ENCODE measurements around the gene INHA. TPM values are rescaled to one million over a fixed set of nuclear protein-coding genes. Genes with fewer than 3 reads are reported as not detected.

Gene INHA, protein sequence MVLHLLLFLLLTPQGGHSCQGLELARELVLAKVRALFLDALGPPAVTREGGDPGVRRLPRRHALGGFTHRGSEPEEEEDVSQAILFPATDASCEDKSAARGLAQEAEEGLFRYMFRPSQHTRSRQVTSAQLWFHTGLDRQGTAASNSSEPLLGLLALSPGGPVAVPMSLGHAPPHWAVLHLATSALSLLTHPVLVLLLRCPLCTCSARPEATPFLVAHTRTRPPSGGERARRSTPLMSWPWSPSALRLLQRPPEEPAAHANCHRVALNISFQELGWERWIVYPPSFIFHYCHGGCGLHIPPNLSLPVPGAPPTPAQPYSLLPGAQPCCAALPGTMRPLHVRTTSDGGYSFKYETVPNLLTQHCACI
- 0.41 TPM for total RNA-seq

DNA sequence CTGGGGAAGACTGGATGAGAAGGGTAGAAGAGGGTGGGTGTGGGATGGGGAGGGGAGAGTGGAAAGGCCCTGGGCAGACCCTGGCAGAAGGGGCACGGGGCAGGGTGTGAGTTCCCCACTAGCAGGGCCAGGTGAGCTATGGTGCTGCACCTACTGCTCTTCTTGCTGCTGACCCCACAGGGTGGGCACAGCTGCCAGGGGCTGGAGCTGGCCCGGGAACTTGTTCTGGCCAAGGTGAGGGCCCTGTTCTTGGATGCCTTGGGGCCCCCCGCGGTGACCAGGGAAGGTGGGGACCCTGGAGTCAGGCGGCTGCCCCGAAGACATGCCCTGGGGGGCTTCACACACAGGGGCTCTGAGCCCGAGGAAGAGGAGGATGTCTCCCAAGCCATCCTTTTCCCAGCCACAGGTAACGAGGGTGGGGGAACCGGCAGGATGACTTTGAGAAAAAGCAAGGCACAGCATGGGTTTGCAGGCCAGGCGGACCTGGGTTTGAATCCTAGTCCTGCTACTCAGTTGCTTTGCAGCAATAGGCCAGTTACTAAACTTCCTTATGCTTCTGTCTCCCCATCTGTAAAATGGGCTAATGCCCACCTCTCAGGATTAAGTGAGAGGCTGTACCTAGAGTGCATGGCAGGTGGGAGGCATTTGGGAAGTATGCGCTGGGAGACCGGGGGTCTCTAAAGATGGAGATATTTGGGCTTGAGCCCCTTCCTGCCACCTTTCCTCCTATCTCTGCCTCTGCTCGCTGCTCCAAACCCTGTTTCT, at the start of gene INHA:
Gene INHA (plus strand): TSS at position 74 of the 765 bp plus-strand sequence. CDS start 65 bp downstream, at position 139.
- no peak for DNase-seq (ENCODE audit: low spot score in 2 of 2)
- FAIRE-seq, result no peak

DNA sequence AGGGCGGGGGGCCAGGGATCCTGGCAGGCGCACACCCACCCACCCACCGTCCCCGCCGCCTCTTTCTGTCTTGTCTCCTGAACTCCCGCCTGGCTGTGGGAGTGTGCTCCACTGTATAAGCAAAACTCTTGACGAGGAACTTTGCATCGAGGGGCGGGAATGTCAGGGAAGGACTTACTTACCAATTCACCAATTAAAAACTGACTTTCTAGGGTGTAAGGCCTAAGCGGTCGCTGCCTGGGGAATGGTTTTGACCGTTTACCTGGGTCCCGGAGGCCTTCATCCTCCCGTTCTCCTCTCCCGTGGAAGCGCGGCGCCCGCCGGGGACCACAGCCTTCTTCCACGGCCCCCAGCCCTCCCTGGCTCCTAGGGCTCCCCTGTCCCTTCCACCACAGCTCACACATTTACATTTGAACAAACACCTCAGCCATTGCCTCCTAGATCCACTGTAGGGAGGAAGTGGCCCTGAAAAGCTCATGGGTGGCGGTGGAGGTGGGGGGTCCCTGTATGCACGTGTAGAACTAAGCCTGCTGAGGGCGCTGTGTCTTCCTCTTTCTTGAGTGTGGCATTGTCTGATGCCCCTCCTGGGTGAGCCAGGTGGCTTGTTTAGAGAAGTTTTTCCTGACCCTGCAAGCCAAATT, 49.0 kb upstream of the INHA start:
- DNase-seq (ENCODE audit: low spot score in 2 of 2), result no peak
- no peak for FAIRE-seq

DNA sequence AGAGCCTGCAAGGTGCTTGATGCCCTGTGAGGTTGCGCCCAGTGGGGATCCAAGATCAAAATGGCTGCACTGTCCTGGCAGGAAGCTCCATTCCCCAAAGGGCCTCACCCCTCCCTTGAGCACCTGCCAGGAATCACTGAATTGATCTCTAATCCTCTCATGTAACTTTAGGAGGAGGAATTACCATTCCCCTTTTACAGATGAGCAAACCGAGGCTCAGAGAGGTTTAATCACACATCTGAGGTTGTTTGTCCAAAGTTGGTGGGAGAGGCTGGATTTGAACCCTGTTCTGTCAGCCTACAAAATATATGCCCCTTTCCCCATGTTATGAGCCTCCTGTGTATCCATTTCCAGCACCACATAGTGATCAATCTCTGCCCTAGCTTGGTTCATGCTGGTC, 47.3 kb upstream of the INHA start:
- no peak for DNase-seq (ENCODE audit: low spot score in 2 of 2)
- no peak for FAIRE-seq

- DNase-seq (ENCODE audit: low spot score in 2 of 2), result no peak
- FAIRE-seq, result no peak
Observed at GRCh38 chr2:219525533-219526232, 46.4 kb upstream of the INHA start.

GRCh38 chr2:219526320-219527075, 45.6 kb upstream of the INHA start:
- FAIRE-seq (no peak), DNase-seq (ENCODE audit: low spot score in 2 of 2) (no peak)

GRCh38 chr2:219527076-219527394, 45.1 kb upstream of the INHA start:
- DNase-seq (ENCODE audit: low spot score in 2 of 2), result no peak
- FAIRE-seq, result no peak

GRCh38 chr2:219527472-219527871, 44.6 kb upstream of the INHA start:
- FAIRE-seq, result no peak
- DNase-seq (ENCODE audit: low spot score in 2 of 2), result no peak

GRCh38 chr2:219530048-219530963, 41.8 kb upstream of the INHA start:
- DNase-seq (ENCODE audit: low spot score in 2 of 2), result peak; percentile 85 to 93
- FAIRE-seq, result no peak

DNA sequence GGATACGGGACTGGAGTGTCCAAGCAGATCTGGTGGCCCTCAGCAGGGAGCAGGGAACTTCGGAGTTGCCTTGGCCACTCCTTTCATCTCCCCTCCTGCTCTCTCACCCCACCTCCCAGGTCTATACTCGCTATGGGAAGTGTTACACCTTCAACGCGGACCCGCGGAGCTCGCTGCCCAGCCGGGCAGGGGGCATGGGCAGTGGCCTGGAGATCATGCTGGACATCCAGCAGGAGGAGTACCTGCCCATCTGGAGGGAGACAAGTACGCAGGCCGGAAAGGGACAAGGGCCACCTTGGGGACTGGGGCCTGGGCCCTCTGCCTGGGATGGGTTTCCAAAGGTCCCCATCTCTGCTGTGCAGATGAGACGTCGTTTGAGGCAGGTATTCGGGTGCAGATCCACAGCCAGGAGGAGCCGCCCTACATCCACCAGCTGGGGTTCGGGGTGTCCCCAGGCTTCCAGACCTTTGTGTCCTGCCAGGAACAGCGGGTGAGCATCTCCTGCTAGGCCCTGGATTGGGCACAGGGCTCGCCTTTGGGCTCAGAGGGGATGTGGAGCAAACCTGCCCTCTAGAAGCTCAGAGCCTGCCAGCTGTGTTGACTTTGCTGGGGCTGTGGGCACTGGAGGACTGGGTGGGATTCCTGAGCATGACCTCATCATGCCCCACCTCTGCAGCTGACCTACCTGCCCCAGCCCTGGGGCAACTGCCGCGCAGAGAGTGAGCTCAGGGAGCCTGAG, 40.3 kb upstream of the INHA start:
- FAIRE-seq (no peak), DNase-seq (ENCODE audit: low spot score in 2 of 2) (no peak)

DNA sequence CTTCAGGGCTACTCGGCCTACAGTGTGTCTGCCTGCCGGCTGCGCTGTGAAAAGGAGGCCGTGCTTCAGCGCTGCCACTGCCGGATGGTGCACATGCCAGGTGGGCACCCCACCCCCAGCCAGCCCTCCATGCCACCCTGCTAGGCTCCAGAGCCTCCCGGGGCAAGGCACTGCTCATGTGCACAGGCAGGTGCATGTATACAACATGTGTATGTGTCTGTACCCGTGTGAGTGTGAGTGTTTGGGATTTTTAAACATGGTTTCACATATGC, 39.8 kb upstream of the INHA start:
- FAIRE-seq (no peak), DNase-seq (ENCODE audit: low spot score in 2 of 2) (no peak)

- no peak for FAIRE-seq
- no peak for DNase-seq (ENCODE audit: low spot score in 2 of 2)
Observed at GRCh38 chr2:219533930-219534661, 38.0 kb upstream of the INHA start.

DNA sequence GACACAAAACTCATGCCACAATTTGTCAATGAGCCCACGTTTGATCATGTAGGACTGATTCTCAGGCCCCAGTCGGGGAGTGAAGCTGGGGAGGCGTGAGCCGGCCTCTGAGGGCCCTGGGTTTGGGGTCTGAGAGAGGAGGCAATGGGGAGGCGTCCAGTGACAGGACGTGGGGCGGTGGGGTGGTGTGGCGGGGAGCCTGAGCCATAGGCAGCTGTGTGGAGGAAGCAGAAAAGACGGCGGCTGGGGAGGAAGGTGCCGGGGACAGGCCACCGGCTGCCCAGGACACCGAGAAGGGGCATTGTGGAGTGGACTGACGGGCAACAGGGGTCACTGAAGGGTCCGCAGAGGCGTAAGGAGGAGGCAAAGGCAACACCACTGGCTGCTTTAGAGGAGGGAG, 35.7 kb upstream of the INHA start:
- DNase-seq (ENCODE audit: low spot score in 2 of 2) (no peak), FAIRE-seq (no peak)

DNA sequence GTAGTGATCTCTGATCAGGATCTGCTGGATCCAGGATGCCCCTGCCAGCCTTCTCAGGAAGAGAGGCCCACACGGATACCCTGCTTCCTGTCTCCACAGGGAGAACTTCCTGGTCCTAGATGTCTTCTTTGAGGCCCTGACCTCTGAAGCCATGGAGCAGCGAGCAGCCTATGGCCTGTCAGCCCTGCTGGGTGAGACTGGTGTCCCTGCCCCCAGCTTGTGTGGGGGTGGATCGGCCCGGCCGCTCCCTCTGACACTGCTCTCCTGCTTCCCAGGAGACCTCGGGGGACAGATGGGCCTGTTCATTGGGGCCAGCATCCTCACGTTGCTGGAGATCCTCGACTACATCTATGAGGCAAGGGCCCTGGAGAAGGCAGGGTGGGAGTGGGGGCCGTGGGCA, 35.1 kb upstream of the INHA start:
- FAIRE-seq (no peak), DNase-seq (ENCODE audit: low spot score in 2 of 2) (no peak)

- FAIRE-seq (no peak), DNase-seq (ENCODE audit: low spot score in 2 of 2) (no peak)
Observed at GRCh38 chr2:219537657-219538488, 34.2 kb upstream of the INHA start.

DNA sequence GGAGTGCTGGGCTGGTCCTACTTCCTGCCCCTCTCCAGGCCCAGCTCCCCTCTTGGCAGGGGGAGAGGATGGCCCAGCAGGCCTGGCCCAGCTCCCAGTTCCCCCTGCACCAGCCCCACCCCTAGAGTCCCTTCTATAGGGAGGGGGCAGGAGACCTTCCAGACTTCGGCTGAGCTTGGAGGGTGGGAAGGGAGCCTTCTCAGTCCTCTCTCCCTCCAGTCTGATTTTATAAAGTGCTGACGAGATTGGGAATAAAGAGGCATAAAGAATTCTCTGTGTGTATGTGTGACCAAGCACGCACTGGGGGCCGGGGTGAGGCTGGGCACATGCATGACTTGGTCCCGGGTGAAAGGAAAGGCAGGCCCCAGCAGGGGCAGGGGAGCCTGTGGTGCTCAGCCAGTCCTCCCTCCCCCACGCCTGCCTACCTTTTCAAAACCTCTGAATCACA, 33.6 kb upstream of the INHA start:
- DNase-seq (ENCODE audit: low spot score in 2 of 2), result no peak
- FAIRE-seq, result no peak

DNA sequence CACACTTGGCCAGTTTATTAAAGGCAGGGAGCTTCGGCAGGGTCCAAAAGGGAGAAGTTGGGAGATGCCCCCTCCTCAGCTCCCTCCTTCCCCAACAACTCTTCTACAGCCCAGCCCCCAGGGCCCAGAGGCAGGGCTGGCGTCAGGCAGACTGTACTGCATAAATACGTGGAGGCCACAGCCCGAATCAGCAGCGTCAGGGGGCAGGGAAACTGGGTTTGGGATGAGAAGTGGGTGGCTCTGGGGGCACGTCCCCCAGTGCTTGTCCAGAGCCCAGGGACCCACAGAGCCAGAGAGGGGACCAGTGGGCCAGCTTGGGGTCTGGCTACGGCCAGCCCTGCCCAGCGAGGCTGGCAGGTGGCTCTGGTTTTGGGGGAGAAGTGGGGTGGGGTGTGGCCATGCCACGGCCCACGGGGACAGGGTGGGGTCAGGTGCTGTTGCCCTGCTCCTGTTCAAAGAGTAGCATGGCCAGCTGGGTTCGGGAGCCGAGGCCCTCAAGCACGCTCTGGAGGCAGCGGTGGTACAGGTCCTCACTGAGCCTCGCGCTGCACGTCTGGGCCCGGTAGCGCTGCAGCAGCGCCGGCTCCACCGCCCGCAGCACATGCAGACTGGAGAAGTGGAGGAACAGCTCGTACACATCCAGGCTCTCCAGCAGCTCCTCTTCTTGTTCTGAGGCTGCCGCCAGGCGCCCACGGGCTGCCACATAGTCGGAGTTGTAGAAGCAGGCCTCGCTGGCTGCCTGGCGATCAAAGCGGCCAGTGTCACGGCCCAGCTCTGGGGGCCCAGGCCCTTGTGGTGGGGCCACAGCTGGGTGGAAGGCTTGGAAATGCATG, 32.9 kb upstream of the INHA start:
- FAIRE-seq (no peak), DNase-seq (ENCODE audit: low spot score in 2 of 2) (no peak)
